ENCODE measurements around the gene PRKAG3. TPM values are rescaled to one million over a fixed set of nuclear protein-coding genes. Genes with fewer than 3 reads are reported as not detected.

Gene PRKAG3
- total and polyA plus RNA-seq, 9 of the 15 experiments (the other 6 are each of a cell fraction or from before 2014, with no cell fraction given), result not detected

GRCh38 chr2:218833023-218833609, 1.5 kb upstream of the PRKAG3 start:
- no peak for DNase-seq (ENCODE audit: extremely low read depth in 1 of 4, low spot score in 3 of 4)
- ChIA-PET CTCF (ENCODE audit: low intra/inter-chr PET ratio) (no interaction called here), POLR2A (interaction anchor here (1.2 kb wide), 1 partner anchor 110 kb away, joined by 6 read pairs; no protein-coding TSS in a partner anchor)
- Histone ChIP-seq H3K9me3 (replicated peaks; ENCODE audit: control insufficient read depth, insufficient read depth, low read depth, low read length) (no peaks in the 10 kb centered on the region), H3K9me1 (ENCODE audit: control insufficient read depth, insufficient read depth, low read length) (no peaks in the 10 kb centered on the region), H3K79me2 (ENCODE audit: control insufficient read depth, insufficient read depth, low read length) (no peaks in the 10 kb centered on the region), H3K9ac (ENCODE audit: insufficient read depth in 1 of 2, low read depth in 2 of 2, low read length in 2 of 2) (no peak overlapping the region), H3K27ac (ENCODE audit: extremely low read depth, low read depth, low read length) (no peak overlapping the region), H3K4me2 (ENCODE audit: insufficient read depth, low read length) (no peak overlapping the region), H3K36me3 (ENCODE audit: control insufficient read depth, insufficient read depth, low read length) (no peaks in the 10 kb centered on the region), H3K4me1 (replicated peaks in 1 of 2; ENCODE audit: control insufficient read depth in 2 of 2, insufficient read depth in 2 of 2, low read length in 2 of 2) (peaks cover 0 to 10% of the 10 kb centered on the region in 2 experiments; a peak in 1 of 5 replicates), H2AFZ (ENCODE audit: low read depth, low read length) (no peak overlapping the region), H3K4me3 (no peak overlapping the region), H4K20me1 (replicated peaks; ENCODE audit: control insufficient read depth, insufficient read depth, low read length) (no peaks in the 10 kb centered on the region), H3K27me3 (ENCODE audit: control insufficient read depth in 2 of 2, insufficient read depth in 2 of 2, low read length in 2 of 2) (peaks cover 2 to 57% of the 10 kb centered on the region in 2 experiments; a peak in 3 of 5 replicates)
- intact Hi-C loops (cut with micrococcal nuclease), result no loop called here
- WGBS (ENCODE audit: insufficient coverage, low coverage, missing lambda C conversion rate), result 0% methylated on average over 3 of the region's 4 CpGs
- ATAC-seq, result no peak
- TF ChIP-seq, protein P1, sequence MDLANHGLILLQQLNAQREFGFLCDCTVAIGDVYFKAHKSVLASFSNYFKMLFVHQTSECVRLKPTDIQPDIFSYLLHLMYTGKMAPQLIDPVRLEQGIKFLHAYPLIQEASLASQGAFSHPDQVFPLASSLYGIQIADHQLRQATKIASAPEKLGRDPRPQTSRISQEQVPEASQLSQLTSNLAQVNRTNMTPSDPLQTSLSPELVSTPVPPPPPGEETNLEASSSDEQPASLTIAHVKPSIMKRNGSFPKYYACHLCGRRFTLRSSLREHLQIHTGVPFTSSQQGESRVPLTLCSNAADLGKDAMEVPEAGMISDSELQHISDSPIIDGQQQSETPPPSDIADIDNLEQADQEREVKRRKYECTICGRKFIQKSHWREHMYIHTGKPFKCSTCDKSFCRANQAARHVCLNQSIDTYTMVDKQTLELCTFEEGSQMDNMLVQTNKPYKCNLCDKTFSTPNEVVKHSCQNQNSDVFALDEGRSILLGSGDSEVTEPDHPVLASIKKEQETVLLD (IDR thresholded peaks at IDR 0.05), result no peak
- TF ChIP-seq ZNF253 (CRISPR knock-in tag; conservative IDR thresholded peaks at IDR 0.05) (no peak), STAT5A (IDR thresholded peaks at IDR 0.05; ENCODE audit: borderline replicate concordance, low read length) (no peak), ZNF436 (CRISPR knock-in tag; IDR thresholded peaks at IDR 0.05) (no peak), ZNF184 (CRISPR knock-in tag; IDR thresholded peaks at IDR 0.05) (no peak), ZNF318 (IDR thresholded peaks at IDR 0.05; ENCODE audit: borderline replicate concordance in 1 of 2, low read depth in 1 of 2) (no peak), CC2D1A (IDR thresholded peaks at IDR 0.05) (no peak), CEBPB (tag; IDR thresholded peaks at IDR 0.05) (no peak), PHF8 (IDR thresholded peaks at IDR 0.05; ENCODE audit: borderline replicate concordance, low read length) (no peak), CXXC5 (CRISPR knock-in tag; IDR thresholded peaks at IDR 0.05) (no peak)
- TF ChIP-seq, protein P2, sequence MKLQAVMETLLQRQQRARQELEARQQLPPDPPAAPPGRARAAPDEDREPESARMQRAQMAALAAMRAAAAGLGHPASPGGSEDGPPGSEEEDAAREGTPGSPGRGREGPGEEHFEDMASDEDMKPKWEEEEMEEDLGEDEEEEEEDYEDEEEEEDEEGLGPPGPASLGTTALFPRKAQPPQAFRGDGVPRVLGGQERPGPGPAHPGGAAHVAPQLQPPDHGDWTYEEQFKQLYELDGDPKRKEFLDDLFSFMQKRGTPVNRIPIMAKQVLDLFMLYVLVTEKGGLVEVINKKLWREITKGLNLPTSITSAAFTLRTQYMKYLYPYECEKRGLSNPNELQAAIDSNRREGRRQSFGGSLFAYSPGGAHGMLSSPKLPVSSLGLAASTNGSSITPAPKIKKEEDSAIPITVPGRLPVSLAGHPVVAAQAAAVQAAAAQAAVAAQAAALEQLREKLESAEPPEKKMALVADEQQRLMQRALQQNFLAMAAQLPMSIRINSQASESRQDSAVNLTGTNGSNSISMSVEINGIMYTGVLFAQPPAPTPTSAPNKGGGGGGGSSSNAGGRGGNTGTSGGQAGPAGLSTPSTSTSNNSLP (IDR thresholded peaks at IDR 0.05; ENCODE audit: borderline replicate concordance, low read depth, low read length), result no peak
- no peak for FAIRE-seq
- in situ Hi-C loops (cut with MboI), result no loop called here
- BruUV-seq (replicated peaks), result no TSS peak

Data from K562 (cell line).